ENCODE measurements around the gene SBNO1.

The SBNO1 gene

DNA sequence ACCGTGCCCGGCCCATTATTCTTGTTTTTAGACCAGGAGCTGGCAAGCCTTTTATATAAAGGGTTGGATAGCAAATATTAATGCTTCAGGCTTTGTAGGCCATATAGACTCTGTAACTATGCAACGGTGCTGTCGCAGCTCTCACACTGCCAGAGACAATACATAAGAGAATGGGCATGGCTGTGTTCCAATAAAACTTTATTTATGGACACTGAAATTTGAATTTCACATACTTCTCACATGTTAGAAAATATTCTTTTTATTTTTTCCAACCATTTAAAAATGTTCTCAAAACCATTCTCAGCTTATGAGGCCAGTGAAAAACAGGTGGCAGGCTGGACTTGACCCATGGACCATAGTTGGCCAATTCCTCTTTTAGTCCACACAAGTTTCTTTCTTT is 80.0 kb downstream of the SBNO1 start:
- 0 out of 2 replicates have a peak, but pooled peaks cover 4% of the 10 kb centered on the region for H3K4me1 ChIP-seq (ENCODE audit: insufficient read depth, low read length)
- WGBS, result 97% methylated on average over 4 of the region's 4 CpGs
- no peak overlapping the region for H3K9ac ChIP-seq (ENCODE audit: low read depth, low read length)
- peaks cover 7% of the 10 kb centered on the region for H3K36me3 ChIP-seq (ENCODE audit: insufficient read depth, low read length)
- H3K4me3 ChIP-seq (ENCODE audit: low read length), result no peak overlapping the region
- no peaks in the 10 kb centered on the region for H3K9me3 ChIP-seq (ENCODE audit: insufficient read depth, low read depth, low read length)
- H3K27ac ChIP-seq (ENCODE audit: low read depth, low read length), result no peak overlapping the region
- no peaks in the 10 kb centered on the region for H3K27me3 ChIP-seq (ENCODE audit: insufficient read depth, low read length)

DNA sequence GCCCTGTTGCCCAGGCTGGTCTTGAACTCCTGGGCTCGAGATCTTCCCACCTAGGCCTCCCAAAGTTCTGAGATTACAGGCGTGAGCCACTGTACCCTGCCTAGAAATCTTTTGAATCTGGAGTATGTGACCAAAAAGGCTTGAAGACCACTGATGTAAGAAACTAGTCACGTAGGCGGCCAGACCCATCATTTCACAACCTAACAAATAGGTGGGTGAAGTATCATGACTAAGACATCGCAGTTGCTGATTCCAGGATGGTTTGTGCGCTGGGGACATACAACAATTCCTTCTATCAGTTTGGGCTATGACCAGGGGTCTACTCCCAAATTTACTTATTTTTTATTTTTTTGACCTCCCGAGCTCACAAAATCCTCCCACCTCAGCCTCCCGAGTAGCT is 81.2 kb downstream of the SBNO1 start:
- H3K4me1 ChIP-seq (ENCODE audit: insufficient read depth, low read length), result 0 out of 2 replicates have a peak, but pooled peaks cover 4% of the 10 kb centered on the region
- no peaks in the 10 kb centered on the region for H3K27me3 ChIP-seq (ENCODE audit: insufficient read depth, low read length)
- no peaks in the 10 kb centered on the region for H3K36me3 ChIP-seq (ENCODE audit: insufficient read depth, low read length)
- 94% methylated on average over 8 of the region's 8 CpGs for WGBS
- H3K4me3 ChIP-seq (ENCODE audit: low read length), result no peak overlapping the region
- no peak overlapping the region for H3K9ac ChIP-seq (ENCODE audit: low read depth, low read length)
- no peak overlapping the region for H3K27ac ChIP-seq (ENCODE audit: low read depth, low read length)
- no peaks in the 10 kb centered on the region for H3K9me3 ChIP-seq (ENCODE audit: insufficient read depth, low read depth, low read length)

DNA sequence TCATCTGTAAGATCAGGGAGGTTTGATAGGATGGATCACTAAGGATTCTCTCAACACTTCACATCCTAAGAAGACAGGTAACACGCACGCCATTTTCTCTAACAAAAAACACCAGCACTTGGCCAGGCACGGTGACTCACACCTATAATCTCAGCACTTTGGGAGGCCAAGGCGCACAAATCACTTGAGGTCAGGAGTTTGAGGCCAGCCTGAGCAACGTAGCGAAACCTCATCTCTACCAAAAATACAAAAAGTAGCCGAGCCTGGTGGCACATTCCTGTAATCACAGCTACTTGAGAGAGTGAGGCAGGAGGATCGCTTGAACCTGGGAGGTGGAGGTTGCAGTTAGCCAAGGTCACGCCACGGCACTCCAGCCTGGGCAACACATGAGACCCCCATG is 82.5 kb downstream of the SBNO1 start:
- WGBS, result 94% methylated on average over 8 of the region's 10 CpGs
- Histone ChIP-seq H3K4me1 (ENCODE audit: insufficient read depth, low read length) (0 out of 2 replicates have a peak, but pooled peaks cover 4% of the 10 kb centered on the region), H3K27me3 (ENCODE audit: insufficient read depth, low read length) (no peaks in the 10 kb centered on the region), H3K9me3 (ENCODE audit: insufficient read depth, low read depth, low read length) (no peaks in the 10 kb centered on the region), H3K9ac (ENCODE audit: low read depth, low read length) (no peak overlapping the region), H3K36me3 (ENCODE audit: insufficient read depth, low read length) (no peaks in the 10 kb centered on the region), H3K27ac (ENCODE audit: low read depth, low read length) (no peak overlapping the region), H3K4me3 (ENCODE audit: low read length) (no peak overlapping the region)

DNA sequence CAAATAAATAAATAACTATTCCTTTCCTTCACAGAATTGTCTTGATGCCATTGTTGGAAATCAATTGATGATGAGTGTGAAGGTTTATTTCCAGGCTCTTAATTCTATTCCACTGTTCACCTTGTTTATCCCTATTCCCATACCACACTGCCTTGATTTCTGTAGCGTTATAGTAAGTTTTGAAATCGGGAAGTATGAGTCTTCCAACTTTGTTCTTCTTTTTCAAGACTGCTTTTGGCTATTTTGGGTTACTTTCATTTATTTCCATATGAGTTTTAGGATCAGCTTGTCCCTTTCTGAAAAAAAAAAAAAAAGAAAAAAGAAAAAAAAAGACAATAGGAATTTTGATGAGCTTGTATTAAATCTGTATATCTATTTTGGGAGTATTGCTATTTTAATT is 83.7 kb downstream of the SBNO1 start:
- H3K27ac ChIP-seq (ENCODE audit: low read depth, low read length), result no peak overlapping the region
- H3K4me3 ChIP-seq (ENCODE audit: low read length), result no peak overlapping the region
- no peaks in the 10 kb centered on the region for H3K27me3 ChIP-seq (ENCODE audit: insufficient read depth, low read length)
- no peak overlapping the region for H3K9ac ChIP-seq (ENCODE audit: low read depth, low read length)
- H3K4me1 ChIP-seq (ENCODE audit: insufficient read depth, low read length), result no peaks in the 10 kb centered on the region
- H3K36me3 ChIP-seq (ENCODE audit: insufficient read depth, low read length), result no peaks in the 10 kb centered on the region
- no peaks in the 10 kb centered on the region for H3K9me3 ChIP-seq (ENCODE audit: insufficient read depth, low read depth, low read length)
- no CpG with 5 or more reads among the region's 2 CpGs for WGBS

DNA sequence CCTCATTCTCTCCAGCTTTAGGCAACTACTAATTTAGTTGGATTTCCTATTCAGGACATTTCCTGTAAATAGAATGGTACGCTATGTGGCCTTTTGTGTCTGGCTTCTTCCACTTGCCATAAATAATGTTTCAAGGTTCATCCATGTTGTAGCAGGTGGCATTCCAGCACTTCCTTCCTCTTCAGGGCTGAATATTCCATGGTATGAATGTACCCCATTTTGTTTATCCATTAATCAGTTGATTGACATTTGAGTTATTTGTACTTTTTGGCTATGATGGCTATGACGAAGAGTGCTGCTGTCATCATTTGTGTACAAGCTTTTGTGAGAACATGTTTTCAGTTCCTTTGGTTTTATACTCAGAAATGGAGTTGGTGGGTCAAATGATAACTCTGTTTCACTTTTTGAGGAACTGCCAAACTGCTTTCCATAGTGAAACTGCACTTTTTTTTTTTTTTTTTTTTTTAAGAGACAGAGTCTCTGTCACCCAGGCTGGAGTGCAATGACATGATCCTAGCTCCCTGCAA is 86.5 kb downstream of the SBNO1 start:
- Histone ChIP-seq H3K36me3 (ENCODE audit: insufficient read depth, low read length) (no peaks in the 10 kb centered on the region), H3K4me1 (ENCODE audit: insufficient read depth, low read length) (no peaks in the 10 kb centered on the region), H3K27me3 (ENCODE audit: insufficient read depth, low read length) (no peaks in the 10 kb centered on the region), H3K27ac (ENCODE audit: low read depth, low read length) (no peak overlapping the region), H3K9me3 (ENCODE audit: insufficient read depth, low read depth, low read length) (no peaks in the 10 kb centered on the region), H3K9ac (ENCODE audit: low read depth, low read length) (no peak overlapping the region), H3K4me3 (ENCODE audit: low read length) (no peak overlapping the region)
- 99% methylated on average over 2 of the region's 2 CpGs for WGBS

DNA sequence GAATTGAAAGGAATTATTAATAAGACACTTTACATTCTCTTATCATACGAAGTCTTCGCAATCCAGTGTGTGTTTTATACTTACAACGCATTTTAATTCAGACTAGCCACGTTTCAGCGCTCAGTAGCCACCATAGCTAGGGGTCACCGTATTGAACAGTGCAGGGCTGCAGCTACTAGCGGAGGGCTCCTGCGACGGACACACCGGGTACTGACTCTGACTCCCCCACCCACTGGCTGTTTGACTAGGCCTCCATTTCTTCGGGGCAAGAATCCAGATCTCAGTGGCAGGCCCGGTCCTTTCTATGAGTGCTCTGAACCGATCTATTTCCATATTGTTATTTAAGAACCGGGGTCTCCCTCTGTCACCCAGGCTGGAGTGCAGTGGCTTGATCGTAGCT is 91.5 kb downstream of the SBNO1 start:
- Histone ChIP-seq H3K9ac (ENCODE audit: low read depth, low read length) (no peak overlapping the region), H3K9me3 (ENCODE audit: insufficient read depth, low read depth, low read length) (no peaks in the 10 kb centered on the region), H3K4me3 (ENCODE audit: low read length) (no peak overlapping the region), H3K4me1 (ENCODE audit: insufficient read depth, low read length) (peaks cover 21% of the 10 kb centered on the region; the same call in 1 of the 2 replicates), H3K36me3 (ENCODE audit: insufficient read depth, low read length) (peaks cover 6% of the 10 kb centered on the region; the same call in 1 of the 2 replicates), H3K27me3 (ENCODE audit: insufficient read depth, low read length) (no peaks in the 10 kb centered on the region), H3K27ac (ENCODE audit: low read depth, low read length) (no peak overlapping the region)
- 85% methylated on average over 15 of the region's 15 CpGs for WGBS

DNA sequence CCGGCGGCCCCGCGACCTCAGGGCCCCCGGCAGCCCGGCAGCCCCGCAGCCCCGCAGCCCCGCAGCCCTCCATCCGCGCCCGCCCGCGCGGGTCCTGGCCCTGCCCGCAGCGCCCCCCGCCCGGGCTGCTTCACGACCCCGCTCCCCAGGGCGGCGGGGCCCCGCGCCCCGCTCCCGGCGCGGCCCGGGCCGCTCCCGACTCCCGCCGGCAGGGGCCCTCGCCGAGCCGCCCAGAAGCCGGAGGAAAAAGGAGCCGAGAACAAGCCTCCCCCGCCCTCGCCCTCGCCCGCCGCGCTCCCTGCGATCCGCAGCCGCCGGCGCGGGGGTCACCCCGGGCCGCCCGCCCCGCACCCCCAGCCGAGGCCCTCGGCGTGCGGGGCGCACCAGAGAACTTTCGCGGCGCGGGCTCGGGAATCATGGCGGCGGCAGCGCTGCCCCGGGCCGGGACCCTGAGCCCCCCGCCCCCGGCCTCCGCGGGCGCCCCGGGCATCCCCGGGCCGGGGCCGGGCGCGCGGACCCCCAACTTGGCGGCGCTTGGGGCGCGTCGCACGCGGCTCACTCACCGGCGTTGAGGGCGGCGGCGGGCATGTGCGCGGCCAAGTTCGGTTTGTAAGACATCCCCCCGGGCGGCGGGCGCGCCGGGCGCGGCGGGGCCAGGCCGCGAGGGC is 93.5 kb downstream of the SBNO1 start:
- no peaks in the 10 kb centered on the region for H3K27me3 ChIP-seq (ENCODE audit: insufficient read depth, low read length)
- no peaks in the 10 kb centered on the region for H3K9me3 ChIP-seq (ENCODE audit: insufficient read depth, low read depth, low read length)
- H3K4me1 ChIP-seq (ENCODE audit: insufficient read depth, low read length), result peaks cover 21% of the 10 kb centered on the region; the same call in 1 of the 2 replicates
- H3K27ac ChIP-seq (ENCODE audit: low read depth, low read length), result peak overlapping the region; percentile 94; the same call in 1 of the 2 replicates
- peak overlapping the region; percentile 88 for H3K4me3 ChIP-seq (ENCODE audit: low read length)
- under 1% methylated on average over 108 of the region's 108 CpGs for WGBS
- peak overlapping the region; percentile 97 for H3K9ac ChIP-seq (ENCODE audit: low read depth, low read length)
- peaks cover 22% of the 10 kb centered on the region for H3K36me3 ChIP-seq (ENCODE audit: insufficient read depth, low read length)

DNA sequence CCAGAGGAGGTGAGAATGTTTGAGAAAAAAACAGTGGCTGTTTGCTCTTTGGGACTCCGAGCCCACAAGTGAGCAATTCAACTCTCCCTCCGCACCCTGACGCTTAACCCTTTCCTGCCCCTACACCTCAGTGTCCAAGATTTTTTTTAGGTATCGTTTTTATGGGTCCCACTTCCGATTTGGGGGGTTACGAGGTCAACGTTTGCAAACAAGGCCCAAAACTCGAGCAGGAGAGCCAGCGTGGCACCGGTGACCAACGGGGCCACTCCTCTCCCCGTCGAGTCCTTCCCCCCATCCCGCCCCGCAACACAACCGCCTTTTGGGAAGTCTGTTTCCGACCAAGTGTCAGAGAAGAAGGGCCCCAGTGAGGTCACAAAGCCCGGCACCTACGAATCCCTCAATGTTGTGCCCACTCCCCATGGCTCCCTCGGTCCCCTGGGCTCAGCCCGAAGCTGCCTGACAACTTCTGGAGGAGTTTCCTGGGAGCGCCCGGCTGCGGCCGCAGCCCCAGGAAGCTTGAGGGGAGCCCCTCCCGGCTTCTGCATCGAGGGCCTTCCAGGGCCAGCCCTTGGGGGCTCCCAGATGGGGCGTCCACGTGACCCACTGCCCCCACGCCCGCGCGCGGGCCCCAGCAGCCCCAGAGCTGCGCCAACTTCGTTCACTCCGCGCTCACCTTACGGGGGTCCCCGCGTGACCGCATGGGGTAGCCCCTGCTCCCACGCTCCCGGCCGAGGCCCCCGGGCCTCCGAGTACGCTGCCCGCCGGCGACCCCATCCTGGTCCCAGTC is 94.2 kb downstream of the SBNO1 start:
- peaks cover 29% of the 10 kb centered on the region for H3K36me3 ChIP-seq (ENCODE audit: insufficient read depth, low read length)
- H3K4me1 ChIP-seq (ENCODE audit: insufficient read depth, low read length), result peaks cover 21% of the 10 kb centered on the region; the same call in 1 of the 2 replicates
- H3K4me3 ChIP-seq (ENCODE audit: low read length), result peak overlapping the region; percentile 88
- no peaks in the 10 kb centered on the region for H3K27me3 ChIP-seq (ENCODE audit: insufficient read depth, low read length)
- WGBS, result under 1% methylated on average over 51 of the region's 51 CpGs
- peak overlapping the region; percentile 94 for H3K27ac ChIP-seq (ENCODE audit: low read depth, low read length)
- peak overlapping the region; percentile 97 for H3K9ac ChIP-seq (ENCODE audit: low read depth, low read length)
- H3K9me3 ChIP-seq (ENCODE audit: insufficient read depth, low read depth, low read length), result no peaks in the 10 kb centered on the region

DNA sequence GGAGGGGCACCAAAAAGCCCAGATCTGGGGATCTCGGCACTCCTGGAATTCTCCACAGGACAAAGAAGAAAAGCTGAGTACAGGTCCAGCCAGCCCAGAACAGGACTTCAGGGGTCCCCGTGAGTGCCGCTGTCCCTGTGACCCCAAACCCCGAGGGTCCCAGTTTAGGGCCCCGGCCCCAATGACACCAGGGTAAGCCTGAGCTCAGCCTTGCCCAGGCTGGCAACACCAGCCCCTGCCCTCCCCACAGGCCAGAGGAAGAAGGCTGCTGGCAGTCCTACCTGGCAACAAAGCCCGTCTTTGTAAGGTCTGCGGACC is 94.8 kb downstream of the SBNO1 start:
- Histone ChIP-seq H3K27ac (ENCODE audit: low read depth, low read length) (peak overlapping the region; percentile 94), H3K36me3 (ENCODE audit: insufficient read depth, low read length) (peaks cover 35% of the 10 kb centered on the region), H3K27me3 (ENCODE audit: insufficient read depth, low read length) (no peaks in the 10 kb centered on the region), H3K4me1 (ENCODE audit: insufficient read depth, low read length) (peaks cover 21% of the 10 kb centered on the region; the same call in 1 of the 2 replicates), H3K9ac (ENCODE audit: low read depth, low read length) (peak overlapping the region; percentile 97), H3K9me3 (ENCODE audit: insufficient read depth, low read depth, low read length) (no peaks in the 10 kb centered on the region), H3K4me3 (ENCODE audit: low read length) (peak overlapping the region; percentile 88)
- 2% methylated on average over 7 of the region's 7 CpGs for WGBS

DNA sequence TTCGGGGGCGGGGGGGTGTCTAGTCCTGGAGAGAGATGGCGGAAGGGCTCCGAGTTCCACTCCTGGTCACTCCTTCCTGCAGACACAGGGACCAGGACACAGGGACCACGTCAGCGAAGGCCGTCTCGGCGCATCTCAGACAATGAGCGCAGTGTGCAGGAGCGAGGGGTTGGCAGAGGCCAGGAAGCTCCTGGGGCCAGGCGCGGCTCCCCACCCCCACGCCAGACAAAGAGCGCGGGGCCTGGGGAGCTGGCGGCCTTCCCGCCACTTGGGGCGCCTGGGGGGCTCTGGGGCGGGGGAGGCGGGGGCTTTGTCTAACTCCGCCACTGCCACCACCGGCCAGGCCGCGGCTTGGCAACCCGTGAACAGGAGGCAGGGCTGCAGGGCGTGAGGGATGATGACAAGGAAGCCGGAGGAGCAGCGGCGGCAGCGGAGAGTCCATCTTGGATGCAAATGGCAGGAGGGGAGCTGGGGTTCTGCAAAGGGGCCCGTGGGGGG is 95.2 kb downstream of the SBNO1 start:
- peak overlapping the region; percentile 88 for H3K4me3 ChIP-seq (ENCODE audit: low read length)
- no peaks in the 10 kb centered on the region for H3K9me3 ChIP-seq (ENCODE audit: insufficient read depth, low read depth, low read length)
- H3K4me1 ChIP-seq (ENCODE audit: insufficient read depth, low read length), result peaks cover 21% of the 10 kb centered on the region; the same call in 1 of the 2 replicates
- peak overlapping the region; percentile 97 for H3K9ac ChIP-seq (ENCODE audit: low read depth, low read length)
- no peaks in the 10 kb centered on the region for H3K27me3 ChIP-seq (ENCODE audit: insufficient read depth, low read length)
- H3K27ac ChIP-seq (ENCODE audit: low read depth, low read length), result peak overlapping the region; percentile 94
- WGBS, result 9% methylated on average over 32 of the region's 32 CpGs
- peaks cover 38% of the 10 kb centered on the region for H3K36me3 ChIP-seq (ENCODE audit: insufficient read depth, low read length)

DNA sequence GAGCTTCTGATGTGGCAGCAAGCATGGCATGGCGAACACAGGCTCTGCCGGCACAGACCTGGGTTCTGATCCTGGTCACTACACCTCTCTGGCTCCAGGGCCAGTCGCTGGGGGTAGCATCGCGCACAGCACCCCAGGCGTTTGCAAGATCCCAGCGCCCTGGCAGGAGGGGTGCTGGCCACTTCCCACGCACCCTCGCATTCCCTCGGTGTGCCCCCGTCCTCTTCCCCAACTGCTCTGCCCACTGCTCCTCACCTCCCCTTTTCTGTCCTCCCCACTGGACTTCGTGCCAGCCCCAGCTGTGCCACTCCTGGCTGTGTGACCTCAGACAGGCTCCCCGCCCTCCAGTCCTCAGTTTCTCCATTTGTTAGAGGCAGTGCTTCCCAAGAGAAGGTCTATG is 95.8 kb downstream of the SBNO1 start:
- Histone ChIP-seq H3K27ac (ENCODE audit: low read depth, low read length) (peak overlapping the region; percentile 94), H3K9me3 (ENCODE audit: insufficient read depth, low read depth, low read length) (no peaks in the 10 kb centered on the region), H3K4me3 (ENCODE audit: low read length) (peak overlapping the region; percentile 88), H3K27me3 (ENCODE audit: insufficient read depth, low read length) (no peaks in the 10 kb centered on the region), H3K4me1 (ENCODE audit: insufficient read depth, low read length) (peaks cover 21% of the 10 kb centered on the region; the same call in 1 of the 2 replicates), H3K9ac (ENCODE audit: low read depth, low read length) (peak overlapping the region; percentile 97), H3K36me3 (ENCODE audit: insufficient read depth, low read length) (peaks cover 40% of the 10 kb centered on the region)
- 90% methylated on average over 13 of the region's 13 CpGs for WGBS

All from HUES64 (cell line).